SJSA1 (cell line): ENCODE data around the gene VPS13C. TPM values are rescaled to one million over a fixed set of nuclear protein-coding genes. Genes with fewer than 3 reads are reported as not detected.

Source experiments
- DNase-seq, 2 experiments: peaks; one replicate each; pipeline ENCODE4 v3.0.0-alpha.2; 2015 to 2020; ENCODE audit warnings: low spot score in 2 of 2, low read depth in 1 of 2
- H3K27ac ChIP-seq: fragments of 250-450 bp; sonication (Bioruptor Pico); 2 replicates; pipeline ENCODE4 v1.5.1; 2020; ENCODE audit warnings: mild to moderate bottlenecking, moderate library complexity
- H3K27me3 ChIP-seq: fragments of 250-450 bp; sonication (Bioruptor Pico); replicated peaks from 2 replicates; pipeline ENCODE4 v1.5.1; 2020; ENCODE audit warnings: mild to moderate bottlenecking, moderate library complexity
- H3K36me3 ChIP-seq: fragments of 250-450 bp; sonication (Bioruptor Pico); 2 replicates; pipeline ENCODE4 v1.5.1; 2020; ENCODE audit warnings: mild to moderate bottlenecking
- H3K4me1 ChIP-seq: fragments of 250-450 bp; sonication (Bioruptor Pico); replicated peaks from 2 replicates; pipeline ENCODE4 v1.6.1; 2021; ENCODE audit warnings: mild to moderate bottlenecking
- H3K4me3 ChIP-seq: fragments of 250-450 bp; sonication (Bioruptor Pico); 2 replicates; pipeline ENCODE4 v1.5.1; 2020; ENCODE audit warnings: mild to moderate bottlenecking
- H3K9me3 ChIP-seq: fragments of 250-450 bp; sonication (Bioruptor Pico); replicated peaks from 2 replicates; pipeline ENCODE4 v1.5.1; 2020; ENCODE audit warnings: mild to moderate bottlenecking
- total RNA-seq: library from RNA; depleted of rRNA; stranded (reverse); fragments of >200 nt; shearing (Covaris generic); gene quantifications from 2 replicates; pipeline ENCODE4 v1.2.3, GENCODE V29; 2014

The VPS13C gene
- total RNA-seq, 1 experiment from 2014 or later = 25.1 TPM

GRCh38 chr15:61880084-61880483 is 180.2 kb downstream of the VPS13C start:
- Histone ChIP-seq H3K36me3 (peaks cover 4% of the 10 kb centered on the region; the same call in 1 of the 2 replicates), H3K4me3 (no peak overlapping the region), H3K27me3 (no peaks in the 10 kb centered on the region), H3K27ac (no peak overlapping the region), H3K4me1 (no peaks in the 10 kb centered on the region), H3K9me3 (no peaks in the 10 kb centered on the region)
- DNase-seq = no peak

- Histone ChIP-seq H3K27ac (no peak overlapping the region), H3K4me1 (no peaks in the 10 kb centered on the region), H3K27me3 (no peaks in the 10 kb centered on the region), H3K36me3 (peaks cover 4% of the 10 kb centered on the region; the same call in 1 of the 2 replicates), H3K4me3 (no peak overlapping the region), H3K9me3 (no peaks in the 10 kb centered on the region)
- no peak for DNase-seq
Measured at GRCh38 chr15:61879219-61879618, 181.0 kb downstream of the VPS13C start.

- Histone ChIP-seq H3K4me1 (no peaks in the 10 kb centered on the region), H3K36me3 (peaks cover 20% of the 10 kb centered on the region; the same call in 1 of the 2 replicates), H3K4me3 (no peak overlapping the region), H3K9me3 (no peaks in the 10 kb centered on the region), H3K27ac (no peak overlapping the region), H3K27me3 (no peaks in the 10 kb centered on the region)
- peak in 1 of 2 experiments; percentile 27 for DNase-seq
Measured at GRCh38 chr15:61871926-61872522, 188.2 kb downstream of the VPS13C start.

GRCh38 chr15:61869656-61870055 is 190.6 kb downstream of the VPS13C start:
- Histone ChIP-seq H3K4me3 (no peak overlapping the region), H3K27me3 (no peaks in the 10 kb centered on the region), H3K36me3 (peaks cover 20% of the 10 kb centered on the region; the same call in 1 of the 2 replicates), H3K4me1 (no peaks in the 10 kb centered on the region), H3K27ac (no peak overlapping the region), H3K9me3 (no peaks in the 10 kb centered on the region)
- no peak for DNase-seq

GRCh38 chr15:61861962-61862361 is 198.3 kb downstream of the VPS13C start:
- no peaks in the 10 kb centered on the region for H3K36me3 ChIP-seq

GRCh38 chr15:61857169-61857829 is 202.9 kb downstream of the VPS13C start:
- no peak overlapping the region for H3K27ac ChIP-seq
- H3K4me3 ChIP-seq = no peak overlapping the region
- H3K36me3 ChIP-seq = no peaks in the 10 kb centered on the region
- no peak for DNase-seq
- no peaks in the 10 kb centered on the region for H3K27me3 ChIP-seq
- no peaks in the 10 kb centered on the region for H3K9me3 ChIP-seq
- no peaks in the 10 kb centered on the region for H3K4me1 ChIP-seq

More at GRCh38 chr15:61861962-61862361, 198.3 kb downstream of the VPS13C start:
- DNase-seq = no peak
- Histone ChIP-seq H3K4me3 (no peak overlapping the region), H3K27me3 (no peaks in the 10 kb centered on the region), H3K27ac (no peak overlapping the region), H3K4me1 (no peaks in the 10 kb centered on the region), H3K9me3 (no peaks in the 10 kb centered on the region)

GRCh38 chr15:61856295-61856694 is 204.0 kb downstream of the VPS13C start:
- no peaks in the 10 kb centered on the region for H3K27me3 ChIP-seq
- H3K4me1 ChIP-seq = no peaks in the 10 kb centered on the region
- DNase-seq = no peak
- no peak overlapping the region for H3K4me3 ChIP-seq
- no peaks in the 10 kb centered on the region for H3K36me3 ChIP-seq
- H3K27ac ChIP-seq = no peak overlapping the region
- H3K9me3 ChIP-seq = no peaks in the 10 kb centered on the region

GRCh38 chr15:61853195-61853594 is 207.1 kb downstream of the VPS13C start:
- H3K36me3 ChIP-seq = no peaks in the 10 kb centered on the region
- H3K27me3 ChIP-seq = no peaks in the 10 kb centered on the region
- DNase-seq = no peak
- H3K4me3 ChIP-seq = no peak overlapping the region
- no peak overlapping the region for H3K27ac ChIP-seq
- no peaks in the 10 kb centered on the region for H3K9me3 ChIP-seq
- no peaks in the 10 kb centered on the region for H3K4me1 ChIP-seq

- Histone ChIP-seq H3K9me3 (no peaks in the 10 kb centered on the region), H3K27me3 (no peaks in the 10 kb centered on the region), H3K4me1 (no peaks in the 10 kb centered on the region), H3K27ac (no peak overlapping the region), H3K4me3 (no peak overlapping the region), H3K36me3 (no peaks in the 10 kb centered on the region)
- no peak for DNase-seq
Measured at GRCh38 chr15:61851955-61852354, 208.3 kb downstream of the VPS13C start.

GRCh38 chr15:61849447-61849846 is 210.8 kb downstream of the VPS13C start:
- Histone ChIP-seq H3K36me3 (no peaks in the 10 kb centered on the region), H3K4me1 (no peaks in the 10 kb centered on the region), H3K27ac (no peak overlapping the region), H3K9me3 (no peaks in the 10 kb centered on the region), H3K4me3 (no peak overlapping the region), H3K27me3 (no peaks in the 10 kb centered on the region)
- no peak for DNase-seq

GRCh38 chr15:61841466-61841865 is 218.8 kb downstream of the VPS13C start:
- no peak for DNase-seq
- H3K27me3 ChIP-seq = no peaks in the 10 kb centered on the region

GRCh38 chr15:61840090-61840489 is 220.2 kb downstream of the VPS13C start:
- H3K36me3 ChIP-seq = no peaks in the 10 kb centered on the region
- no peak overlapping the region for H3K4me3 ChIP-seq
- H3K27me3 ChIP-seq = no peaks in the 10 kb centered on the region
- no peaks in the 10 kb centered on the region for H3K4me1 ChIP-seq
- H3K27ac ChIP-seq = no peak overlapping the region
- H3K9me3 ChIP-seq = no peaks in the 10 kb centered on the region
- DNase-seq = no peak

More at GRCh38 chr15:61841466-61841865, 218.8 kb downstream of the VPS13C start:
- Histone ChIP-seq H3K4me1 (no peaks in the 10 kb centered on the region), H3K9me3 (no peaks in the 10 kb centered on the region), H3K36me3 (no peaks in the 10 kb centered on the region), H3K4me3 (no peak overlapping the region), H3K27ac (no peak overlapping the region)

- DNase-seq = no peak
- Histone ChIP-seq H3K4me3 (no peak overlapping the region), H3K9me3 (no peaks in the 10 kb centered on the region), H3K27ac (no peak overlapping the region), H3K36me3 (no peaks in the 10 kb centered on the region), H3K4me1 (no peaks in the 10 kb centered on the region), H3K27me3 (no peaks in the 10 kb centered on the region)
Measured at GRCh38 chr15:61839546-61839945, 220.7 kb downstream of the VPS13C start.

GRCh38 chr15:61835496-61836106 is 224.6 kb downstream of the VPS13C start:
- Histone ChIP-seq H3K9me3 (no peaks in the 10 kb centered on the region), H3K4me1 (no peaks in the 10 kb centered on the region), H3K27me3 (no peaks in the 10 kb centered on the region), H3K27ac (no peak overlapping the region), H3K36me3 (no peaks in the 10 kb centered on the region), H3K4me3 (no peak overlapping the region)
- peak; percentile 43 to 61 for DNase-seq
